Natural killer cell (primary cell): Measurements from ENCODE around the gene KIAA0319L. TPM values are rescaled to one million over a fixed set of nuclear protein-coding genes. Genes with fewer than 3 reads are reported as not detected.

Experiments
- ATAC-seq, 3 donors: fragments of 150-1000 bp in 2 of 3; fragments of 200-7000 bp in 1 of 3; cut with Tn5 transposase; 1 replicate in 1 of 3; 2 replicates in 2 of 3; pipeline ENCODE4 v1.10.0; 2021; ENCODE audit warnings: mild to moderate bottlenecking in 2 of 3, moderate library complexity in 2 of 3
- DNase-seq, 2 donors: peaks; one replicate each; pipeline versions ENCODE4 v3.0.0 to v3.0.0-alpha.2; 2013 to 2021; ENCODE audit warnings: mixed read lengths in 1 of 2
- H3K27ac ChIP-seq: one replicate; pipeline ENCODE4 v1.5.1; 2013; ENCODE audit warnings: mild to moderate bottlenecking, low read length
- H3K27me3 ChIP-seq: one replicate; pipeline ENCODE4 v1.6.1; 2013; ENCODE audit warnings: low read length; ENCODE audit not compliant: control insufficient read depth, insufficient read depth
- H3K36me3 ChIP-seq: one replicate; pipeline ENCODE4 v1.6.1; 2013; ENCODE audit warnings: low read length; ENCODE audit not compliant: control insufficient read depth, insufficient read depth
- H3K4me1 ChIP-seq: one replicate; pipeline ENCODE4 v1.6.1; 2013; ENCODE audit warnings: low read length; ENCODE audit not compliant: control insufficient read depth, insufficient read depth
- H3K4me3 ChIP-seq: one replicate; pipeline ENCODE4 v1.5.1; 2013; ENCODE audit warnings: low read length
- H3K9me3 ChIP-seq: one replicate; pipeline ENCODE4 v1.6.1; 2013; ENCODE audit warnings: low read length; ENCODE audit not compliant: control insufficient read depth, insufficient read depth
- H3K27ac Mint-ChIP-seq, 2 donors: one replicate each; pipeline ENCODE4 v1.8.0; 2022; ENCODE audit warnings: mild to moderate bottlenecking in 2 of 2, mixed read lengths in 2 of 2, moderate library complexity in 1 of 2
- H3K27me3 Mint-ChIP-seq, 2 donors: one replicate each; pipeline ENCODE4 v1.8.0; 2022; ENCODE audit warnings: low read depth in 2 of 2, mixed read lengths in 2 of 2
- H3K36me3 Mint-ChIP-seq: one replicate; pipeline ENCODE4 v1.8.0; 2022; ENCODE audit warnings: mixed read lengths
- H3K4me1 Mint-ChIP-seq, 2 donors: one replicate each; pipeline ENCODE4 v1.8.0; 2022; ENCODE audit warnings: mixed read lengths in 2 of 2
- H3K4me3 Mint-ChIP-seq: one replicate; pipeline ENCODE4 v1.8.0; 2022; ENCODE audit warnings: mild to moderate bottlenecking, moderate library complexity, mixed read lengths
- H3K9me3 Mint-ChIP-seq, 2 donors: one replicate each; pipeline ENCODE4 v1.8.0; 2022; ENCODE audit warnings: mixed read lengths in 2 of 2
- WGBS: methylation state at CpG from one replicate; pipeline ENCODE4 v1.1.7; 2013; ENCODE audit warnings: missing lambda C conversion rate; ENCODE audit not compliant: insufficient coverage; 5-methylcytosine and 5-hydroxymethylcytosine counted together
- intact Hi-C: fragments of 100-400 bp; cut with micrococcal nuclease; formaldehyde crosslinking; loops from one replicate; pipeline ENCODE4 v1.14.2; 2022
- total RNA-seq, 4 donors: library from RNA; stranded (reverse); fragments of 120-200 nt in 1 of 4; gene quantifications; one replicate each; pipeline versions ENCODE4 v1.2.3 to v1.2.4, GENCODE V29; 2013 to 2022
- TF ChIP-seq, protein P1 (sequence below): fragments of 200-600 bp; IDR thresholded peaks from one replicate; pipeline ENCODE4 v1.8.0; 2022; ENCODE audit warnings: antibody characterized with exemption

Gene KIAA0319L
- total RNA-seq, 3 donors from 2014 or later (not counting 1 experiment from before 2014, with no cell fraction given) = 51.3 to 75.0 (median 64.8) TPM

DNA sequence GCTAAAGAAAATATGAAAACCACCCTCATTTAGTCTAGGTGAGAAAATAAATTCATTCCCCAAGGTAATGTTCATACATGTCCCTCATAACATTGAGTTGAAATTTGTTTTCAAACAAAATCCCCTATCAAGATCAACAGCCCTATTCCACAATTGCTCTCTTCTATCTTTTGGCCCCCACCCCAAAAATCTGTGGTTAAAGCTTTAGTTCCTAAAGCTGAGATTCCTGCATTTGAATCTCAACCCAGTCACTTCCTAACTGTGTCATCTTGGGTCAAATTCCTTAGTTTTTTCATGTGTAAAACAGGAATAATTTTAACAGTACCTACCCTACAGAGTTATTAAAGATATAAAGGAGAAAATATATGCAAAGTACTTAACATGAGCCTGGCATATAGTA is 22.0 kb downstream of the KIAA0319L start:
- H3K36me3 Mint-ChIP-seq = peaks cover 5% of the 10 kb centered on the region
- peaks cover 17% of the 10 kb centered on the region for H3K4me1 ChIP-seq
- H3K4me3 Mint-ChIP-seq = no peak overlapping the region
- ATAC-seq (no peak), DNase-seq (no peak)
- peaks cover 45 to 48% of the 10 kb centered on the region in 2 donors for H3K4me1 Mint-ChIP-seq
- H3K9me3 Mint-ChIP-seq = peaks cover 0 to 2% of the 10 kb centered on the region in 2 donors
- peaks cover 8% of the 10 kb centered on the region for H3K9me3 ChIP-seq
- intact Hi-C loops = no loop called here
- H3K27me3 Mint-ChIP-seq = no peaks in the 10 kb centered on the region
- H3K27ac ChIP-seq = no peak overlapping the region
- TF ChIP-seq, protein P1, sequence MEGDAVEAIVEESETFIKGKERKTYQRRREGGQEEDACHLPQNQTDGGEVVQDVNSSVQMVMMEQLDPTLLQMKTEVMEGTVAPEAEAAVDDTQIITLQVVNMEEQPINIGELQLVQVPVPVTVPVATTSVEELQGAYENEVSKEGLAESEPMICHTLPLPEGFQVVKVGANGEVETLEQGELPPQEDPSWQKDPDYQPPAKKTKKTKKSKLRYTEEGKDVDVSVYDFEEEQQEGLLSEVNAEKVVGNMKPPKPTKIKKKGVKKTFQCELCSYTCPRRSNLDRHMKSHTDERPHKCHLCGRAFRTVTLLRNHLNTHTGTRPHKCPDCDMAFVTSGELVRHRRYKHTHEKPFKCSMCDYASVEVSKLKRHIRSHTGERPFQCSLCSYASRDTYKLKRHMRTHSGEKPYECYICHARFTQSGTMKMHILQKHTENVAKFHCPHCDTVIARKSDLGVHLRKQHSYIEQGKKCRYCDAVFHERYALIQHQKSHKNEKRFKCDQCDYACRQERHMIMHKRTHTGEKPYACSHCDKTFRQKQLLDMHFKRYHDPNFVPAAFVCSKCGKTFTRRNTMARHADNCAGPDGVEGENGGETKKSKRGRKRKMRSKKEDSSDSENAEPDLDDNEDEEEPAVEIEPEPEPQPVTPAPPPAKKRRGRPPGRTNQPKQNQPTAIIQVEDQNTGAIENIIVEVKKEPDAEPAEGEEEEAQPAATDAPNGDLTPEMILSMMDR = no peak
- no peaks in the 10 kb centered on the region for H3K27me3 ChIP-seq
- H3K36me3 ChIP-seq = peaks cover 15% of the 10 kb centered on the region
- H3K4me3 ChIP-seq = no peak overlapping the region
- peak overlapping the region in 1 of 2 donors; percentile 5 for H3K27ac Mint-ChIP-seq

DNA sequence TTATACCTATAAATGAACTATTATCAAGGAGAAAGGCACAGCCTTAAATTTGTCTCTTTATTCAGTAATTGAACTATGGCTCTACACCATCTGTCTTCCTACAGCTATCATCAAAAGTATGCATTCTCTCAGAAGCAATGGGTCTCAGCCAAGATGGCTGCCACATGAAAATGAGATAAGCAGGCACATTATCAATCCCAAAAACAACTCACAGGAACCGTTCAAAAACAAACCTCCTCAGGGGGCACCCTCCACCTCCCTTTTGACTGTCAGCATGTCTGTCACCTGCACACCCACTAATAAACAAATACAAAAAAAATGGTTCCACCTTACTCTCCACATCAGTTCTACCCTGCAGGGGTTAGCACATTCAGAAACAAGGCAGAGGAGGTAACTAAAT is 23.6 kb downstream of the KIAA0319L start:
- intact Hi-C loops = no loop called here
- no peak for ATAC-seq
- H3K27ac Mint-ChIP-seq = no peak overlapping the region

DNA sequence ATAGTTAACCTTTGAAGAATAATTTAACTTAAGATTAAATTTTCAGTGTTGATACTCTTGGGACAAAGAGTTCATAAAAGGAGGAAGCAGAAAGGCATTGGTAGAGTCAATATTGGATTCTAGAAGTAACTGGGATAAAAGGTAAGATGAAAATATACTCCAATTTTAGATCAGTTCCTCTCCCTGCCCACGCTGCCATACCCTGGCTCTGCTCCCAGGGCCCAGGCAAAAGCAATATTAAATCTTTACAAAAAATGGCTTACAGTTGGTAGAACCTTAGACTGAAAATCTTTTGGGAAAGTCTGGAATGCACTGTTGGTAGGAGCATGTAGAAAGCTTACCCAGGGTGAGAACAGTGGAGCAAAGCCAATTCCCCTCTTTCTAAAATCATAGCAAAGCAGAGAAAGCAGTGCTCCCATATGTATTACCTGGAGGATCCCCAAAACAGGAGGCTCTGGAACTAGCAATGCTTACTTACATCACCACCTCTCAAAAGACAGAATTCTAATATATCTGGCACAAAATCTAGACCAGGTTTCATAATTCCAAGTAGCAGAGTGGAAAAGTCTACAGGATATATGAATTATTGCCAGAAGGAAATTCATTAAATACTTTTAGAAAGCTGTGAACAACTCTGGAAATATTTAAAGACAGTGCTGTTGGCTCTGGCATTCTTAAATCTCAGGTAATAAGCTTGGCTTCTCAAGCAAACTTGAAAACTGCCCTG is 24.5 kb downstream of the KIAA0319L start:
- no peak for ATAC-seq
- Histone ChIP-seq H3K4me1 (no peaks in the 10 kb centered on the region), H3K4me3 (no peak overlapping the region), H3K9me3 (peaks cover 12% of the 10 kb centered on the region), H3K36me3 (peaks cover 19% of the 10 kb centered on the region), H3K27me3 (no peaks in the 10 kb centered on the region), H3K27ac (no peak overlapping the region)
- no CpG with 5 or more reads among the region's 1 CpG for WGBS
- TF ChIP-seq, protein P1 = no peak
- Mint-ChIP-seq H3K36me3 (peaks cover 18% of the 10 kb centered on the region), H3K27me3 (no peaks in the 10 kb centered on the region), H3K9me3 (peaks cover 3 to 4% of the 10 kb centered on the region in 2 donors), H3K27ac (no peak overlapping the region), H3K4me1 (peaks cover 23 to 29% of the 10 kb centered on the region in 2 donors), H3K4me3 (no peak overlapping the region)
- DNase-seq = no peak
- intact Hi-C loops = no loop called here

More for the DNA sequence above, 23.6 kb downstream of the KIAA0319L start:
- H3K9me3 Mint-ChIP-seq = peaks cover 3 to 4% of the 10 kb centered on the region in 2 donors
- TF ChIP-seq, protein P1 = no peak
- Histone ChIP-seq H3K4me1 (peaks cover 4% of the 10 kb centered on the region), H3K27ac (no peak overlapping the region), H3K9me3 (peaks cover 12% of the 10 kb centered on the region), H3K27me3 (no peaks in the 10 kb centered on the region), H3K4me3 (no peak overlapping the region), H3K36me3 (peaks cover 19% of the 10 kb centered on the region)
- no peaks in the 10 kb centered on the region for H3K27me3 Mint-ChIP-seq
- H3K36me3 Mint-ChIP-seq = peaks cover 18% of the 10 kb centered on the region
- WGBS = 73% methylated on average over 1 of the region's 1 CpG
- no peak for DNase-seq
- no peak overlapping the region for H3K4me3 Mint-ChIP-seq
- peaks cover 30 to 31% of the 10 kb centered on the region in 2 donors for H3K4me1 Mint-ChIP-seq

DNA sequence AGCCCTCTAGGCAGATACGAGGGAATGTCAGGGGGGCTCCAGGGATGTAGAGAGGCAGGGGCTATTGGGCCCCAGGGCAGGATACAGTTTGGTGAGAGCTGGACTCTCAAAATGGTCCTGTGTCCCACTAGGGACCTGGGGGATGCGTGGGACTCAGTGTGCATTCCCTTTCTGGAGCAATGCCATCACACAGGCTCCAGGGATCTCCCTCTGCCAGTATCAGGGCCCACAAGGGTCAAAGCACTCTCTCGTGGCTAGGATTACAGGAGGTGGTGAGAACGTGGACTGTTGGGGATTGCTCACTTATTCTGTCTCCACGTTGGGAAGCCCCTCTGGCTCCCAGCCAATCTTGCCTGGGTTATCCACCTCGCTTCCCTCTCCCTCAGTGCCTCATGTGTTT is 25.8 kb downstream of the KIAA0319L start:
- DNase-seq = no peak
- H3K27me3 ChIP-seq = no peaks in the 10 kb centered on the region
- H3K36me3 ChIP-seq = peaks cover 19% of the 10 kb centered on the region
- Mint-ChIP-seq H3K9me3 (peaks cover 3 to 4% of the 10 kb centered on the region in 2 donors), H3K27me3 (no peaks in the 10 kb centered on the region), H3K27ac (no peak overlapping the region), H3K36me3 (peaks cover 18% of the 10 kb centered on the region), H3K4me1 (peaks cover 13 to 19% of the 10 kb centered on the region in 2 donors), H3K4me3 (no peak overlapping the region)
- peaks cover 12% of the 10 kb centered on the region for H3K9me3 ChIP-seq
- ATAC-seq = no peak
- TF ChIP-seq, protein P1 = no peak
- no peaks in the 10 kb centered on the region for H3K4me1 ChIP-seq
- WGBS = 97% methylated on average over 6 of the region's 6 CpGs
- H3K4me3 ChIP-seq = no peak overlapping the region
- no peak overlapping the region for H3K27ac ChIP-seq
- intact Hi-C loops = no loop called here
